HG03175 (cell line): ENCODE measurements around the gene ARID5B.
A peak's percentile ranks its signal among the peaks of the same experiment; 100 is the strongest.

ENCODE experiments used
- ATAC-seq: cut with Tn5 transposase; IDR thresholded peaks from one replicate; pipeline ENCODE4 v1.9.1; 2021; ENCODE audit warnings: mild to moderate bottlenecking, moderate library complexity; ENCODE audit not compliant: unreplicated experiment

ARID5B gene

DNA sequence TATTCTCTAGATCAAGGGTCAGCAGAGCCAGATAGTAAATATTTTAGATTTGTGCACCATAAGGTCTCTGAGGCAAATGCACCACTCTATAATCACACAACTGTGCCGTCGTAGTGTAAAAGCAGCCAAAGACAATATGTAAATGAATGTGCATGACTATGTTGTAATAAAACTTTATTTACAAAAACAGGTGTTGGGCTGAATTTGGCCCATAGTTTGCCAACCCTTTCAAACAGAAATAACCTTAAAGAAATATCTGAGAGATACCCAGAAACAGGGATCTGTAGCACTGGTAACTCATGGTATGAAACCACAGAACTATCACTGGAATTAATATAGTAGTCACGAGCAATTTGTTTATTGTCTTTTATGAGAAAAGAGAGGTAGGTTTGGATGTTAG lies 86.0 kb downstream of the ARID5B start:
- peak; percentile 13 for ATAC-seq

GRCh38 chr10:61987951-61988379 lies 86.5 kb downstream of the ARID5B start:
- peak; percentile 97 for ATAC-seq

DNA sequence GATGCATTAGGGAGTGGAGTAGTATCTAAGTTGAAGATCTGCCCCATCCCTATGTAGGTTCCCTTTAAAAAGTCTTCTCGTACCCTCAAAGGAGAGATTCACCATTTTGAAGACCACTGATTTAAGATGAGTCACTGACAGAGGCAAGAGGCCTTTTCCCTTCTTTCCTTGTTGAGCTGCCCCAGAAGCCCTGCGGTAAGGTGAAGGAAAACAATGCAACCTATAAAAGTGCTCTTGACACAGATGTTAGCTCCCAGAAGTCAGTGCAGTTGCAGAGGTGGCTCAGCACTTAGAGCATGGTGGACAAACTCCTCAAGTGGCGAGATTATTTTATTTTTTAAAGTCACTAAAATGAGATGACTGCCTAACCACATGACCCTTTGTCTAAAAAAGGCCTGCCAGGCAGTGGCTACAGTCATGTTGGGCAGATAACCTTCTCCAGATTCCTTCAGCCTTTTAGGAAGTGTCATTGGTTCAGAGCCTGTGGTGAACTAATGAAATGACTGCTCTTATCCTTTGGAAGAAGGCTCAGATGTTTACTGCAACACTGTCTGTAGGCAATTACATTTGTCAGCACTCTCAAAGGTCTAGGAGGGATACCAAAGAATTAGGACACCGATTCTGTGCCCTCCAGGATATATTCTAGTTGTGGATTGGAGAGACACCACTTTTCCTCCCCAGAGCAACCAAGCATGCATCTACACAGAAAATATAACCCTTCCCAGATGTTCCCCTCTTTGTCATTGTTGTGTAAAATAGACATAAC lies 88.7 kb downstream of the ARID5B start:
- ATAC-seq: no peak

GRCh38 chr10:61990761-61991135 lies 89.2 kb downstream of the ARID5B start:
- no peak for ATAC-seq

- ATAC-seq: no peak
Observed at GRCh38 chr10:61991166-61991565, 89.7 kb downstream of the ARID5B start.

- no peak for ATAC-seq
Observed at GRCh38 chr10:61992059-61992460, 90.6 kb downstream of the ARID5B start.

- ATAC-seq: peak; percentile 30
Observed at GRCh38 chr10:61992671-61993668, 91.5 kb downstream of the ARID5B start.

DNA sequence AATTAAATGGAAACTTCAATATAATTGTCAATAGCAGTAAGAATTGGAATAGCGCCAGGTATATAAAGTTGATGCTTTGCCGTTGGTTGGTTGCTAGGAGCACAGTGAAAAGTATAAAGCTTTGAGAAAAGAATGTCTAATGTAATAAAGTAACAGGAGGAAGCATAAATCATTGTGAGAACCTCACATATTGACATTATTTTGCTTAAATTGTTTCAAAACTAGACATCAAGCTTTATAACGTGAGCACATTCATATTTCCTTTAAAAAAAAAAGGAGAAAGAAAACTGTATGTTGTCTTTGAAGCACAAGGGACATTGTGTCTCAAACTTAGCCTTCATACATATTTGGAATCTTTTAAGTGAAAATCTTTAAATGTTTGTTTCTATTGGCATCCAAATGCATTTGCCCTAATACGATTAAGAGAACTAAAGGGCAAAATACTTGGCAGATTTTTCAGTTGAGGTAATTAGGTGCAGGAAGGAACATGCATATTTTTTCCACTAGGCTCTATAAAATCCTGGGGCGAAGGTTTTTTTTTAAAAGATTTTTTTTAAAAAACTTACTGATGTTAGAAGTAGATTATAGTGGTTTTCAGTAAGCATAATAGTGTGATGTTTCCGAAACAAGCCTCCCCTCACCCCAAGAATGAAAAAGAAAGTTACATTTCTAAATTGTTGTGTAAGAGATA lies 92.4 kb downstream of the ARID5B start:
- no peak for ATAC-seq

GRCh38 chr10:61994405-61995219 lies 93.1 kb downstream of the ARID5B start:
- ATAC-seq: no peak

DNA sequence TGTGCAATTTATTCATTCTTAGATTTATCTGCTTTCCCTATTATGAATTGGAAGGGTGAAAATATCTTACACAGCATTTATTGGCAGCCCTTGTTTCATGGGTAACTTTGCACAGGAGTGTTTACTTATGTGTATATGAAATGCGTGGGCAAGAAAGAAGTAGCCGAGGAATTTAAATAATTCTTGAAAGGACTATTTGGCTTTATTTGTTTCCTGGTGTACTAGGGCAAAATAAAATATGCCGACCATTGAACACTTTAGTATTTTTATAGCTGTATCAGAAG lies 93.7 kb downstream of the ARID5B start:
- no peak for ATAC-seq

- no peak for ATAC-seq
Observed at GRCh38 chr10:61998937-61999336, 97.4 kb downstream of the ARID5B start.

- peak; percentile 85 for ATAC-seq
Observed at GRCh38 chr10:62000037-62000603, 98.6 kb downstream of the ARID5B start.

DNA sequence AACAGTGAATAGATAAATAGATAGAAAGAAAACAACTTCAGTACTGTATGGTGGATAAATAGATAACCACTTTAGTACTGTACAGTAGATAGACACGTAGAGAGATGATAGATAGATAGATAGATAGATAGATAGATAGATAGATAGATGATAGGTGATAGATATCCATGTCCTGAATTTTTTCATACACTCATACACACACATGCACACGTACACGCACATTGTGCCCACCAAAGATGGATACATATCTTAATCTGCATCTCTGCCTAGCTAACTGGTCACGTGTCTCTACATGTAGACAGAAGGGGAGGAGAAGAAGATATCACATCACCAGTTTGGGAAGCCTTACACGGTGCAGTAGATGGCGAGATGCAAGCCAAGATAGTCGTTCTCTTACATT lies 99.2 kb downstream of the ARID5B start:
- peak; percentile 3 for ATAC-seq

DNA sequence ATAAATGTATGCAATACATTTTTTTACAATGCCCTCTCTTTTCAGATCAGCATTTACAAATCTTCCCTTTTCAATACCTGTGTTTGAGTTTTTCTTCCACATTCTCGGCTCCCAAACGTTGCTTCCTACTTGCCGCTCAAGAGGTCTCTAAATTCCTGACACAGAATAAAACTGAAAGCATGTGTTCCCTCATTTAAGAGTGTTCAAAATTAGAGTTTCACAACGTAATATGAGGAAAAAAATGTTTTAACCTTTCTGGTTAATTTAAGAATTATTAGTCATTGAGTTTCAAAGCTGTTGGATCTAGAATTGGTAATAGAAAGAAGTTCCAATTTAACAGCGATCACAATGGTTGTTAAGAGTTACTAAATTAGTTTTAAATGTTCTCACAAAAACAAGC lies 100.4 kb downstream of the ARID5B start:
- no peak for ATAC-seq

- ATAC-seq: no peak
Observed at GRCh38 chr10:62002753-62003152, 101.3 kb downstream of the ARID5B start.

DNA sequence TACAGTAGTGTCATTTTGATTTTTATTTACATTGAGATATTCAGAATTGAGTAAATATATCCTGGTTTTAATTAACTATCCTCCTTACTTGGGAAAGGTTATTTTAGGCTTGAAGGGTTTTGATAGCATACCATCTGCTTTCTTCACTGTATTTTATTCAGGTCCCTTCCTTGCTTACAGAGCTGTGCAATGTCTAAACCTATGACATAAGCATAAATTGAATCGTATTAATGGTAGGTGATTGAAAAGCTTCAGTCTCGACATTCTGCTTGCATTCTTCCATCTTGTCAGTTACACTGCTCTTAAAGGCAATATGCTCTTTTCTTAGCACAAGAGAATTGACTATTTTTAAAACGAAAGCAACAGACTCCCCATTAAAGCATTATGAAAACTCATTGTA lies 102.5 kb downstream of the ARID5B start:
- ATAC-seq: no peak

DNA sequence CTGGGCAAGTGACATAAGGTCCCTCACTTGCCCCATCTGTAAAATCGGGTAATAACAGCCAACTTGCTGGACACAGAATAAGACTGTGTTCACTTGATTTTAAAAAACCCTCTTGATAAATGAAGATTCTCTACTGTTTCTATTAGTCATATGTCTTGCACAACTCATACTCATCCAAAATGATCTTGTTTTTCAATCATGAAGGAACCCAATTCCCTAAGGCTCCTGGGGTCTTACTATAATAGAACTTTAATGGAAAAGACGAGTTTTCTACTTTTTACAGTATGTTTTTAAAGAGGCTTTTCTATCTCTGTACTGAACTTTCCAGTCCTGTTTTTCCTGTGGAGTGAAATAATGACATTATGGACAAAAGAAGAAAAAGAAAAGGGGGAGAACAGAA lies 103.8 kb downstream of the ARID5B start:
- no peak for ATAC-seq

DNA sequence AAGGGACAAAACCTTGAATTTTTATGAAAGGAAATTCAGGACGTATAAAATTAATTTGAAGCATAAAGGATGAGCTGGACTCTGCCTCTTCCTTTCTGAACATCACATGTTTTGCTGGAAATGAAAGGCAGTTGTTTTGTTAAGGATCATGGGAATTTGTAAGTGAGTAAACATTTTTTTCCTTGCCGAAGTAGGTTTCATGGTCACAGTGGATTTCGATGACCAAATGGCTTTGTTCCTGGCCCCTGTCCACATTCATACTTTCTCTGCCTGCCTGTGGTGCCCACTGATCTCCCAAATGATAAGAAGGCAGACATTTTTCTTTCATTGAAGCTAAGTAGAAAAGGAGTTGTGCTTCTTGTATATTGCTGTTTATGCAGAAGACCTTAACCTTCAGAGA lies 104.2 kb downstream of the ARID5B start:
- no peak for ATAC-seq

- no peak for ATAC-seq
Observed at GRCh38 chr10:62007145-62007544, 105.6 kb downstream of the ARID5B start.

DNA sequence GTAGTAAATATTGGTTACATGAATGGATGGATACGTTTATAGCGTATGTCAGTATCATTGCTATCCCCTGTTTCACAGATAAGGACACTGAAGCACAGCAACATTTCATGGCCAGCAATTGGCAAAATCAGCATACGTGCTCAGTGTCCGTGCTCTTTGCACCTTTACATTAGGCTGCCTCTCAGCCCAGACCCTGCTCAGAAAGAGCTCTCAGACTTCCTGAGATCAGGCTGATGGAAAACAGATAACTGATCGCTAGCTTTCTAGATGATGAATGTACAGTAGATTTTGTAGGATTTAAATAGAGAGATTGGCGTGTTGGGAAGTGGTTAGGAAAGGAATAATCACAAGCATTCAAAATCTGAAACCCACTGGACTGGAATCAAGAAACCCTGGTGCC lies 106.7 kb downstream of the ARID5B start:
- no peak for ATAC-seq
